Fibroblast of lung (primary cell): ENCODE data around the gene NTNG1. TPM values are rescaled to one million over a fixed set of nuclear protein-coding genes. Genes with fewer than 3 reads are reported as not detected.

Source experiments
- DNase-seq, 2 donors: peaks; one replicate each; pipeline versions ENCODE4 v3.0.0 to v3.0.0-alpha.2; 2010; ENCODE audit warnings: low read depth in 2 of 2
- H2AFZ ChIP-seq: 2 replicates; pipeline ENCODE4 v1.5.1; 2012; ENCODE audit warnings: low read length, control low read depth, inconsistent platforms
- H3K27ac ChIP-seq: 2 replicates; pipeline ENCODE4 v1.5.1; 2011; ENCODE audit warnings: low read length, control low read depth; ENCODE audit not compliant: insufficient read depth
- H3K27me3 ChIP-seq: 2 replicates; pipeline ENCODE4 v1.5.1; 2011; ENCODE audit warnings: mild to moderate bottlenecking, low read length; ENCODE audit not compliant: control insufficient read depth, insufficient read depth
- H3K36me3 ChIP-seq: 2 replicates; pipeline ENCODE4 v1.5.1; 2011; ENCODE audit warnings: low read length; ENCODE audit not compliant: control insufficient read depth, insufficient read depth
- H3K4me1 ChIP-seq: 2 replicates; pipeline ENCODE4 v1.5.1; 2011; ENCODE audit warnings: low read length; ENCODE audit not compliant: control insufficient read depth, insufficient read depth; ENCODE audit errors: extremely low read depth
- H3K4me2 ChIP-seq: 2 replicates; pipeline ENCODE4 v1.5.1; 2011; ENCODE audit warnings: low read length, control low read depth; ENCODE audit not compliant: insufficient read depth; ENCODE audit errors: extremely low read depth
- H3K4me3 ChIP-seq, 4 experiments: fragments of 200-600 bp in 1 of 4; sonication (generic) in 1 of 4; replicated peaks in 1 of 4; 2 replicates each; pipeline ENCODE4 v1.5.1; 2011 to 2016; ENCODE audit warnings: low read length in 4 of 4, low read depth in 3 of 4, mild to moderate bottlenecking in 3 of 4, control low read depth in 2 of 4, inconsistent platforms in 1 of 4, mixed read lengths in 1 of 4; ENCODE audit not compliant: insufficient read depth in 1 of 4; ENCODE audit errors: control extremely low read depth in 1 of 4
- H3K79me2 ChIP-seq: 2 replicates; pipeline ENCODE4 v1.5.1; 2012; ENCODE audit warnings: mild to moderate bottlenecking, low read length, inconsistent platforms; ENCODE audit not compliant: control insufficient read depth, insufficient read depth
- H3K9ac ChIP-seq: 2 replicates; pipeline ENCODE4 v1.5.1; 2011; ENCODE audit warnings: mild to moderate bottlenecking, low read length, control low read depth; ENCODE audit not compliant: insufficient read depth
- H3K9me3 ChIP-seq: 2 replicates; pipeline ENCODE4 v1.5.1; 2012; ENCODE audit warnings: low read depth, low read length; ENCODE audit not compliant: control insufficient read depth, insufficient read depth
- H4K20me1 ChIP-seq: 2 replicates; pipeline ENCODE4 v1.5.1; 2011; ENCODE audit warnings: low read length; ENCODE audit not compliant: control insufficient read depth, insufficient read depth; ENCODE audit errors: extremely low read depth
- CTCF ChIP-seq, 2 donors: IDR thresholded peaks in 1 of 2; conservative IDR thresholded peaks in 1 of 2; 1 replicate in 1 of 2; 2 replicates in 1 of 2; pipeline ENCODE4 v1.5.1; 2011 to 2012; ENCODE audit warnings: low read length in 2 of 2, control low read depth in 1 of 2, inconsistent platforms in 1 of 2, low read depth in 1 of 2, mild to moderate bottlenecking in 1 of 2
- EZH2 ChIP-seq: IDR thresholded peaks from 2 replicates; pipeline ENCODE4 v1.5.1; 2012; ENCODE audit warnings: low read length, control low read depth, mild to moderate bottlenecking; ENCODE audit errors: missing control alignments
- polyA plus RNA-seq, 2 donors: library from polyadenylated mRNA; depleted of rRNA in 1 of 2; stranded (reverse) in 1 of 2; unstranded in 1 of 2; fragments of >200 nt; gene quantifications; 2 replicates each; pipeline ENCODE4 v1.2.1, GENCODE V29; 2011 to 2012; ENCODE audit warnings: missing spikeins in 1 of 2
- total RNA-seq: library from RNA; depleted of rRNA; stranded (reverse); fragments of >200 nt; gene quantifications from 2 replicates; pipeline ENCODE4 v1.2.1, GENCODE V29; 2014

The NTNG1 gene
- total and polyA plus RNA-seq, 2 donors (not counting 1 experiment from before 2014, with no cell fraction given), result 0.82 to 8.6 TPM

- no peak overlapping the region for H3K4me3 ChIP-seq
- no peak overlapping the region for H3K27ac ChIP-seq
- H3K4me1 ChIP-seq, result no peaks in the 10 kb centered on the region
- no peaks in the 10 kb centered on the region for H3K79me2 ChIP-seq
- no peak overlapping the region for H3K4me2 ChIP-seq
- no peak overlapping the region for H3K9ac ChIP-seq
- no peaks in the 10 kb centered on the region for H4K20me1 ChIP-seq
- H3K36me3 ChIP-seq, result no peaks in the 10 kb centered on the region
- peak; percentile 34 to 42 for DNase-seq
- H3K27me3 ChIP-seq, result no peaks in the 10 kb centered on the region
- no peak for TF ChIP-seq EZH2
- no peak for TF ChIP-seq CTCF (conservative IDR thresholded peaks at IDR 0.05 in 1 of 2, IDR thresholded peaks at IDR 0.05 in 1 of 2; ENCODE audit: low read depth in 1 of 2, low read length in 2 of 2)
- no peak overlapping the region for H2AFZ ChIP-seq
- H3K9me3 ChIP-seq, result no peaks in the 10 kb centered on the region
These were observed 54.6 kb downstream of the NTNG1 start for GRCh38 chr1:107195476-107195875.

GRCh38 chr1:107196973-107197562 lies 56.2 kb downstream of the NTNG1 start:
- H3K4me3 ChIP-seq, result no peak overlapping the region
- no peaks in the 10 kb centered on the region for H3K9me3 ChIP-seq
- H3K4me2 ChIP-seq, result no peak overlapping the region
- H3K9ac ChIP-seq, result no peak overlapping the region
- H3K4me1 ChIP-seq, result no peaks in the 10 kb centered on the region
- no peaks in the 10 kb centered on the region for H3K27me3 ChIP-seq
- no peaks in the 10 kb centered on the region for H4K20me1 ChIP-seq
- H3K36me3 ChIP-seq, result no peaks in the 10 kb centered on the region
- no peaks in the 10 kb centered on the region for H3K79me2 ChIP-seq
- DNase-seq, result peak; percentile 11 to 32
- H3K27ac ChIP-seq, result no peak overlapping the region
- TF ChIP-seq EZH2, result no peak
- peak in 1 of 2 donors; percentile 45 for TF ChIP-seq CTCF (conservative IDR thresholded peaks at IDR 0.05 in 1 of 2, IDR thresholded peaks at IDR 0.05 in 1 of 2; ENCODE audit: low read depth in 1 of 2, low read length in 2 of 2)
- no peak overlapping the region for H2AFZ ChIP-seq

- Histone ChIP-seq H3K9ac (no peak overlapping the region), H3K27ac (no peak overlapping the region), H4K20me1 (no peaks in the 10 kb centered on the region), H2AFZ (no peak overlapping the region), H3K4me2 (no peak overlapping the region), H3K9me3 (no peaks in the 10 kb centered on the region), H3K36me3 (no peaks in the 10 kb centered on the region), H3K4me3 (no peak overlapping the region), H3K27me3 (no peaks in the 10 kb centered on the region), H3K79me2 (no peaks in the 10 kb centered on the region), H3K4me1 (no peaks in the 10 kb centered on the region)
- DNase-seq, result peak; percentile 55 to 66
- TF ChIP-seq EZH2 (no peak), CTCF (conservative IDR thresholded peaks at IDR 0.05 in 1 of 2, IDR thresholded peaks at IDR 0.05 in 1 of 2; ENCODE audit: low read depth in 1 of 2, low read length in 2 of 2) (no peak)
These were observed 57.7 kb downstream of the NTNG1 start for GRCh38 chr1:107198561-107198960.
